Measurements from ENCODE around the gene CCDC27. TPM values are rescaled to one million over a fixed set of nuclear protein-coding genes. Genes with fewer than 3 reads are reported as not detected.

Gene CCDC27
- total and polyA plus RNA-seq, 2 donors (not counting 1 experiment from before 2014, with no cell fraction given), result not detected

- H3K4me3 ChIP-seq (ENCODE audit: control extremely low read depth in 1 of 5, extremely low read depth in 1 of 5, insufficient read depth in 1 of 5, low read depth in 2 of 5, low read length in 4 of 5), result no peak overlapping the region
- ATAC-seq (ENCODE audit: low read depth) (no peak), DNase-seq (no peak)
- Mint-ChIP-seq H3K9me3 (ENCODE audit: insufficient read depth) (no peaks in the 10 kb centered on the region), H3K4me3 (no peak overlapping the region), H3K27me3 (no peaks in the 10 kb centered on the region), H3K4me1 (no peaks in the 10 kb centered on the region), H3K27ac (no peak overlapping the region)
- TF ChIP-seq CTCF (IDR thresholded peaks at IDR 0.05) (no peak), EZH2 (IDR thresholded peaks at IDR 0.05; ENCODE audit: borderline replicate concordance, insufficient read depth, low read depth, low read length, poor library complexity, severe bottlenecking) (no peak)
- H3K4me1 ChIP-seq (ENCODE audit: control insufficient read depth in 2 of 2, insufficient read depth in 2 of 2, low read length in 2 of 2), result no peaks in the 10 kb centered on the region
- no peaks in the 10 kb centered on the region for H3K27me3 ChIP-seq (replicated peaks in 1 of 4; ENCODE audit: control extremely low read depth in 1 of 4, control insufficient read depth in 3 of 4, insufficient read depth in 4 of 4, low read length in 3 of 4)
- no peak overlapping the region for H3K9ac ChIP-seq (ENCODE audit: low read length)
- H3K79me2 ChIP-seq (ENCODE audit: control insufficient read depth, insufficient read depth, low read length), result no peaks in the 10 kb centered on the region
- no peaks in the 10 kb centered on the region for H4K20me1 ChIP-seq (ENCODE audit: control insufficient read depth, insufficient read depth, low read length, poor library complexity, severe bottlenecking)
- WGBS (ENCODE audit: insufficient coverage), result 95% methylated on average over 11 of the region's 13 CpGs
- POLR2A ChIA-PET, result no interaction called here
- intact Hi-C loops (cut with micrococcal nuclease), result no loop called here
- H3K9me3 ChIP-seq (ENCODE audit: control extremely low read depth in 1 of 3, control insufficient read depth in 2 of 3, insufficient read depth in 1 of 3, low read length in 2 of 3), result peaks cover 0 to 3% (median 0%) of the 10 kb centered on the region in 3 donors
- no peak overlapping the region for H3K4me2 ChIP-seq (replicated peaks; ENCODE audit: low read depth, low read length, poor library complexity, severe bottlenecking)
- CTCF ChIA-PET, result interaction anchor here (1.4 kb wide), 1 partner anchor 11 kb away, joined by 6 read pairs; no protein-coding TSS in a partner anchor
- no peak overlapping the region for H2AFZ ChIP-seq (ENCODE audit: insufficient read depth, low read depth, low read length, poor library complexity, severe bottlenecking)
- H3K36me3 ChIP-seq (replicated peaks in 1 of 2; ENCODE audit: control extremely low read depth in 1 of 2, control insufficient read depth in 1 of 2, extremely low read depth in 1 of 2, insufficient read depth in 2 of 2, low read length in 1 of 2), result peaks cover 1 to 18% of the 10 kb centered on the region in 2 experiments
- no peak overlapping the region for H3K27ac ChIP-seq (ENCODE audit: low read length in 2 of 2)
Observed at GRCh38 chr1:3735688-3736087, 16.6 kb upstream of the CCDC27 start.

- H3K9ac ChIP-seq (ENCODE audit: low read length), result no peak overlapping the region
- H3K4me2 ChIP-seq (replicated peaks; ENCODE audit: low read depth, low read length, poor library complexity, severe bottlenecking), result no peak overlapping the region
- ATAC-seq (ENCODE audit: low read depth) (no peak), DNase-seq (no peak)
- Mint-ChIP-seq H3K27me3 (no peaks in the 10 kb centered on the region), H3K4me1 (no peaks in the 10 kb centered on the region), H3K27ac (no peak overlapping the region), H3K9me3 (ENCODE audit: insufficient read depth) (no peaks in the 10 kb centered on the region), H3K4me3 (no peak overlapping the region)
- no peak overlapping the region for H3K4me3 ChIP-seq (ENCODE audit: control extremely low read depth in 1 of 5, extremely low read depth in 1 of 5, insufficient read depth in 1 of 5, low read depth in 2 of 5, low read length in 4 of 5)
- H3K4me1 ChIP-seq (ENCODE audit: control insufficient read depth in 2 of 2, insufficient read depth in 2 of 2, low read length in 2 of 2), result no peaks in the 10 kb centered on the region
- H3K27me3 ChIP-seq (replicated peaks in 1 of 4; ENCODE audit: control extremely low read depth in 1 of 4, control insufficient read depth in 3 of 4, insufficient read depth in 4 of 4, low read length in 3 of 4), result no peaks in the 10 kb centered on the region
- 88% methylated on average over 12 of the region's 13 CpGs for WGBS (ENCODE audit: insufficient coverage)
- intact Hi-C loops (cut with micrococcal nuclease), result no loop called here
- no peak overlapping the region for H2AFZ ChIP-seq (ENCODE audit: insufficient read depth, low read depth, low read length, poor library complexity, severe bottlenecking)
- H3K9me3 ChIP-seq (ENCODE audit: control extremely low read depth in 1 of 3, control insufficient read depth in 2 of 3, insufficient read depth in 1 of 3, low read length in 2 of 3), result peaks cover 0 to 3% (median 0%) of the 10 kb centered on the region in 3 donors
- TF ChIP-seq CTCF (IDR thresholded peaks at IDR 0.05) (no peak), EZH2 (IDR thresholded peaks at IDR 0.05; ENCODE audit: borderline replicate concordance, insufficient read depth, low read depth, low read length, poor library complexity, severe bottlenecking) (no peak)
- H3K79me2 ChIP-seq (ENCODE audit: control insufficient read depth, insufficient read depth, low read length), result no peaks in the 10 kb centered on the region
- POLR2A ChIA-PET, result no interaction called here
- CTCF ChIA-PET, result no interaction called here
- peaks cover 1 to 20% of the 10 kb centered on the region in 2 experiments for H3K36me3 ChIP-seq (replicated peaks in 1 of 2; ENCODE audit: control extremely low read depth in 1 of 2, control insufficient read depth in 1 of 2, extremely low read depth in 1 of 2, insufficient read depth in 2 of 2, low read length in 1 of 2)
- no peak overlapping the region for H3K27ac ChIP-seq (ENCODE audit: low read length in 2 of 2)
- H4K20me1 ChIP-seq (ENCODE audit: control insufficient read depth, insufficient read depth, low read length, poor library complexity, severe bottlenecking), result no peaks in the 10 kb centered on the region
Observed at GRCh38 chr1:3736131-3736561, 16.1 kb upstream of the CCDC27 start.
